Measurements from ENCODE around the gene GRIN2B. TPM values are rescaled to one million over a fixed set of nuclear protein-coding genes. Genes with fewer than 3 reads are reported as not detected.

Gene GRIN2B
- polyA plus RNA-seq (2013, experiment 1 of 2): not detected
- not detected for polyA plus RNA-seq (2013, experiment 2 of 2)

GRCh38 chr12:13981296-13981962, at the start of gene GRIN2B:
Gene GRIN2B (minus strand): TSS chr12:13981602. CDS start chr12:13866208, 115,394 bp downstream.
- Histone ChIP-seq H2AFZ (ENCODE audit: low read depth, low read length) (no peak within 1 kb of the TSS), H3K18ac (ENCODE audit: low read depth in 1 of 2, low read length in 2 of 2) (no peak within 1 kb of the TSS), H2BK120ac (ENCODE audit: low read depth, low read length) (no peak within 1 kb of the TSS), H3K79me1 (replicated peaks; ENCODE audit: low read length, poor library complexity, severe bottlenecking) (no peaks in the 10 kb centered on the region), H3K27me3 (ENCODE audit: control insufficient read depth in 1 of 2, insufficient read depth in 1 of 2, low read length in 2 of 2) (peaks cover 55 to 70% of the 10 kb centered on the region in 2 experiments), H2AK5ac (ENCODE audit: low read length, severe bottlenecking) (no peak within 1 kb of the TSS), H2BK5ac (ENCODE audit: low read depth, low read length, poor library complexity, severe bottlenecking) (no peak within 1 kb of the TSS), H2BK15ac (ENCODE audit: low read depth, poor library complexity, severe bottlenecking) (no peak within 1 kb of the TSS), H2BK12ac (ENCODE audit: low read length in 2 of 2) (no peak within 1 kb of the TSS), H4K91ac (ENCODE audit: low read length) (peak within 1 kb of the TSS; percentile 29), H3K14ac (ENCODE audit: low read length in 2 of 2) (no peak within 1 kb of the TSS), H4K8ac (ENCODE audit: low read length) (peak within 1 kb of the TSS; percentile 43), H3K4ac (ENCODE audit: low read depth in 1 of 2, low read length in 2 of 2) (no peak within 1 kb of the TSS), H3K4me2 (ENCODE audit: low read length, poor library complexity, severe bottlenecking) (peak within 1 kb of the TSS; percentile 74), H3K23ac (ENCODE audit: low read length in 2 of 2) (no peak within 1 kb of the TSS), H3K9ac (ENCODE audit: low read length) (peak within 1 kb of the TSS; percentile 3), H3K9me3 (ENCODE audit: control insufficient read depth, low read length) (no peaks in the 10 kb centered on the region), H3K4me1 (ENCODE audit: control insufficient read depth, insufficient read depth, low read depth, low read length) (peaks cover 16% of the 10 kb centered on the region), H3K4me3 (ENCODE audit: insufficient read depth in 1 of 2, low read depth in 1 of 2, low read length in 2 of 2) (peak within 1 kb of the TSS; percentile 40 to 76), H3K27ac (ENCODE audit: low read length, poor library complexity, severe bottlenecking) (no peak within 1 kb of the TSS), H3K36me3 (ENCODE audit: control insufficient read depth in 1 of 2, insufficient read depth in 2 of 2, low read depth in 1 of 2, low read length in 2 of 2) (no peaks in the 10 kb centered on the region)
- DNase-seq: no peak
- 3% methylated on average over 21 of the region's 37 CpGs for WGBS

GRCh38 chr12:14026537-14026936, 45.1 kb upstream of the GRIN2B start:
- WGBS: 93% methylated on average over 4 of the region's 4 CpGs
- Histone ChIP-seq H4K91ac (ENCODE audit: low read length) (no peak overlapping the region), H3K18ac (ENCODE audit: low read depth in 1 of 2, low read length in 2 of 2) (no peak overlapping the region), H3K14ac (ENCODE audit: low read length in 2 of 2) (no peak overlapping the region), H2AK5ac (ENCODE audit: low read length, severe bottlenecking) (no peak overlapping the region), H2BK5ac (ENCODE audit: low read depth, low read length, poor library complexity, severe bottlenecking) (no peak overlapping the region), H3K27ac (ENCODE audit: low read length, poor library complexity, severe bottlenecking) (no peak overlapping the region), H3K9ac (ENCODE audit: low read length) (no peak overlapping the region), H2BK12ac (ENCODE audit: low read length in 2 of 2) (no peak overlapping the region), H3K36me3 (ENCODE audit: control insufficient read depth in 1 of 2, insufficient read depth in 2 of 2, low read depth in 1 of 2, low read length in 2 of 2) (no peaks in the 10 kb centered on the region), H3K27me3 (ENCODE audit: control insufficient read depth in 1 of 2, insufficient read depth in 1 of 2, low read length in 2 of 2) (no peaks in the 10 kb centered on the region), H3K79me1 (replicated peaks; ENCODE audit: low read length, poor library complexity, severe bottlenecking) (no peaks in the 10 kb centered on the region), H2BK15ac (ENCODE audit: low read depth, poor library complexity, severe bottlenecking) (no peak overlapping the region), H2BK120ac (ENCODE audit: low read depth, low read length) (no peak overlapping the region), H3K9me3 (ENCODE audit: control insufficient read depth, low read length) (no peaks in the 10 kb centered on the region), H2AFZ (ENCODE audit: low read depth, low read length) (no peak overlapping the region), H3K23ac (ENCODE audit: low read length in 2 of 2) (no peak overlapping the region), H3K4me2 (ENCODE audit: low read length, poor library complexity, severe bottlenecking) (no peak overlapping the region), H3K4me1 (ENCODE audit: control insufficient read depth, insufficient read depth, low read depth, low read length) (no peaks in the 10 kb centered on the region), H3K4me3 (ENCODE audit: insufficient read depth in 1 of 2, low read depth in 1 of 2, low read length in 2 of 2) (no peak overlapping the region), H3K4ac (ENCODE audit: low read depth in 1 of 2, low read length in 2 of 2) (no peak overlapping the region), H4K8ac (ENCODE audit: low read length) (no peak overlapping the region)
- no peak for DNase-seq

GRCh38 chr12:14024591-14024990, 43.2 kb upstream of the GRIN2B start:
- no peak overlapping the region for H2BK5ac ChIP-seq (ENCODE audit: low read depth, low read length, poor library complexity, severe bottlenecking)
- no peak overlapping the region for H2BK15ac ChIP-seq (ENCODE audit: low read depth, poor library complexity, severe bottlenecking)
- no peak overlapping the region for H4K8ac ChIP-seq (ENCODE audit: low read length)
- no peak for DNase-seq
- no peaks in the 10 kb centered on the region for H3K36me3 ChIP-seq (ENCODE audit: control insufficient read depth in 1 of 2, insufficient read depth in 2 of 2, low read depth in 1 of 2, low read length in 2 of 2)
- no peak overlapping the region for H4K91ac ChIP-seq (ENCODE audit: low read length)
- H3K18ac ChIP-seq (ENCODE audit: low read depth in 1 of 2, low read length in 2 of 2): no peak overlapping the region
- H2BK12ac ChIP-seq (ENCODE audit: low read length in 2 of 2): no peak overlapping the region
- H3K27me3 ChIP-seq (ENCODE audit: control insufficient read depth in 1 of 2, insufficient read depth in 1 of 2, low read length in 2 of 2): no peaks in the 10 kb centered on the region
- no peak overlapping the region for H3K4me2 ChIP-seq (ENCODE audit: low read length, poor library complexity, severe bottlenecking)
- no peak overlapping the region for H3K4me3 ChIP-seq (ENCODE audit: insufficient read depth in 1 of 2, low read depth in 1 of 2, low read length in 2 of 2)
- no peak overlapping the region for H3K23ac ChIP-seq (ENCODE audit: low read length in 2 of 2)
- H3K4me1 ChIP-seq (ENCODE audit: control insufficient read depth, insufficient read depth, low read depth, low read length): no peaks in the 10 kb centered on the region
- no peaks in the 10 kb centered on the region for H3K9me3 ChIP-seq (ENCODE audit: control insufficient read depth, low read length)
- no peak overlapping the region for H3K27ac ChIP-seq (ENCODE audit: low read length, poor library complexity, severe bottlenecking)
- H3K14ac ChIP-seq (ENCODE audit: low read length in 2 of 2): no peak overlapping the region
- H3K79me1 ChIP-seq (replicated peaks; ENCODE audit: low read length, poor library complexity, severe bottlenecking): no peaks in the 10 kb centered on the region
- H2AFZ ChIP-seq (ENCODE audit: low read depth, low read length): no peak overlapping the region
- H2AK5ac ChIP-seq (ENCODE audit: low read length, severe bottlenecking): no peak overlapping the region
- H2BK120ac ChIP-seq (ENCODE audit: low read depth, low read length): no peak overlapping the region
- H3K9ac ChIP-seq (ENCODE audit: low read length): no peak overlapping the region
- no peak overlapping the region for H3K4ac ChIP-seq (ENCODE audit: low read depth in 1 of 2, low read length in 2 of 2)

- Histone ChIP-seq H2AK5ac (ENCODE audit: low read length, severe bottlenecking) (no peak overlapping the region), H3K14ac (ENCODE audit: low read length in 2 of 2) (no peak overlapping the region), H3K18ac (ENCODE audit: low read depth in 1 of 2, low read length in 2 of 2) (no peak overlapping the region), H3K23ac (ENCODE audit: low read length in 2 of 2) (no peak overlapping the region), H2BK12ac (ENCODE audit: low read length in 2 of 2) (no peak overlapping the region), H3K9me3 (ENCODE audit: control insufficient read depth, low read length) (no peaks in the 10 kb centered on the region), H3K4me2 (ENCODE audit: low read length, poor library complexity, severe bottlenecking) (no peak overlapping the region), H4K91ac (ENCODE audit: low read length) (no peak overlapping the region), H3K4me3 (ENCODE audit: insufficient read depth in 1 of 2, low read depth in 1 of 2, low read length in 2 of 2) (no peak overlapping the region), H3K79me1 (replicated peaks; ENCODE audit: low read length, poor library complexity, severe bottlenecking) (no peaks in the 10 kb centered on the region), H3K36me3 (ENCODE audit: control insufficient read depth in 1 of 2, insufficient read depth in 2 of 2, low read depth in 1 of 2, low read length in 2 of 2) (no peaks in the 10 kb centered on the region), H3K9ac (ENCODE audit: low read length) (no peak overlapping the region), H4K8ac (ENCODE audit: low read length) (no peak overlapping the region), H3K27me3 (ENCODE audit: control insufficient read depth in 1 of 2, insufficient read depth in 1 of 2, low read length in 2 of 2) (no peaks in the 10 kb centered on the region), H3K4ac (ENCODE audit: low read depth in 1 of 2, low read length in 2 of 2) (no peak overlapping the region), H2BK15ac (ENCODE audit: low read depth, poor library complexity, severe bottlenecking) (no peak overlapping the region), H3K27ac (ENCODE audit: low read length, poor library complexity, severe bottlenecking) (no peak overlapping the region), H2BK120ac (ENCODE audit: low read depth, low read length) (no peak overlapping the region), H2BK5ac (ENCODE audit: low read depth, low read length, poor library complexity, severe bottlenecking) (no peak overlapping the region), H3K4me1 (ENCODE audit: control insufficient read depth, insufficient read depth, low read depth, low read length) (no peaks in the 10 kb centered on the region), H2AFZ (ENCODE audit: low read depth, low read length) (no peak overlapping the region)
- no peak for DNase-seq
- 20% methylated on average over 1 of the region's 2 CpGs for WGBS
Measured at GRCh38 chr12:14018080-14018479, 36.7 kb upstream of the GRIN2B start.

Measured in mesenchymal stem cell (in vitro differentiated cells and primary cell).